HG03039 (cell line): ENCODE measurements around the gene PDE1C.

Experiments used
- ATAC-seq: cut with Tn5 transposase; IDR thresholded peaks from one replicate; pipeline ENCODE4 v1.9.1; 2021; ENCODE audit warnings: mild to moderate bottlenecking, moderate library complexity; ENCODE audit not compliant: unreplicated experiment

PDE1C gene

DNA sequence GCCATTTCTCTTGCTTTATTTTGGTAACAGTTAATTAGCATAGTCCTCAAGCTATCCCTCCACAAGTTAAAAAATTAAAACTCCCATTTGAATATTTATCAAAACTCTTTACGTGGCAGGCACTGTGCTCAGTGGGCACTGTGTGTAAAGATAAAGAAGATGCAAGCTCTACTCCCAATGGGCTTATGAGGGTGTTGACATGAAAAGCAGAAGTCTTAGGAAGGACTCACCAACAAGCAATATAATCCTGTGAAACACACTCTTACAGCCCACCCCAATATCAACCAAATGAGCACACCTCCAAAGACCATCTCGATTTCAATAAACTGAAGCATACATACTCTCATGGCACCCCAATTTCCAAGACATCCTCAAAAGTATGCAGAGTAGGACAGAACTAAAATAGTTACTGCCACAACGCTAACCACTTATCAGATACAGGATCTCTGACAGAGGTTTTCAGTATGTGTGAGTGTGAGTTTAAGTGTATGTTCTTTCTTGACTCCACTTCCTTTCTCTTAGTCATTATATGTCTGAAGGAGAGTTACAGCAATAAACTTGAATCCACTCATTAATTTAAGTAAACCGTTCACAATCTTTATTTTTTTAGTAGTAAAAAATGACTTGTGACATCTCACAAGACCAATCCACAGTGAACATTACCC lies 120.0 kb downstream of the PDE1C start:
- ATAC-seq, result no peak

DNA sequence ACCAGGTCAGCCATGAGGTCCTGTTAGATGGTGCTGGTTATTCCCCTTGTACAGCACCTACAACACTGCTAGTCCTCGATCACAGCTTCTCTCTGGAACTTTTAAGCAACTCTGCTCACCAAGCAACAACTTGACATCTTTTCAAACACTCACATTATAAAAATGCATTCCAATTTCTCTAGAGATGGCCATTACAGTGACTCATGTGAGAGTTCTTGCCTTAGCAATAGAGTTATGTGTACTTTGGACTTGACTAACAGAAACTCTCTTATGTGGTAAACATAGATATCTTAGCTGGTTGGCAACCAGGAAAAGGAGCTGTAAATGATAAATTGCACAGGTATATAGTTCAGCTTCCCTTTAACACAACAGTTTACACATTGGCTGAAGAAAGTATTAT lies 122.2 kb downstream of the PDE1C start:
- no peak for ATAC-seq

DNA sequence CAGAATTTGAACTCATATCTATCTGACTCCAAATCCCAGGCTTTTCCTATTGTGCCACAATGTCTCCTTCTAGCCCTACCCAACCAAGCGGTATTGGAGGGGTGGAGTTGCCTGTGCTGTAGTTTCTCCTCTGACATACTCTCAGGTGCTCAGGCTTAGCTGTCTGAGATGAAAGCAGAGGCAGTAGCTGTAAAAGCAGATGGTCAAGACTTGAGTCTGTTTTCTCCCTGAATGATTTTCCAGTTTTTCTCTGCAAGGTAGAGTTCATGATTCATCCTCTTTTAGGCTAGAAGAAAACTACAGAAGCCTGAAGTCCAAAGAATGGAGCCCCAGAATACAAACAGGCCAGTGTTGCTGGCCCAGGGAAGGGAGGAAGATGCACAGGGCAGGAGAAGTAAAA lies 130.0 kb downstream of the PDE1C start:
- no peak for ATAC-seq

DNA sequence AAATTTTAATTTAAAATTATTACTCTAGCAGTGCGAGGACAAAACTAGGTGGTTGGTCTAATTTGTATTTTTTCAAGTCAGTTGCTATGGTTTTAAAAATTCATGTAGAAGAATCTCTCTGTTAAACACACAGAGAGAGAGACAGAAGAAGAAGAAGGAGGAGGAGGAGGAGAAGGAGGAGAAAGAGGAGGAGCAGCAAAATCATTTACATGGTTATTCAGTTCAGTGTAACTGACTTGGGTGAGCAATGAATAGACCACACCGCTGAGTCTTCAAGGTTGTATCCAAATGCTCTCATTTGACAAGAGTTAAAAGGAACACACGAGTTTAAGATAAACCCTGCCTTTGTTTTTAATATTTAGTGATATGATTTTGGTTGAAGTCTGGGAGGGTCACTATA lies 131.1 kb downstream of the PDE1C start:
- no peak for ATAC-seq

DNA sequence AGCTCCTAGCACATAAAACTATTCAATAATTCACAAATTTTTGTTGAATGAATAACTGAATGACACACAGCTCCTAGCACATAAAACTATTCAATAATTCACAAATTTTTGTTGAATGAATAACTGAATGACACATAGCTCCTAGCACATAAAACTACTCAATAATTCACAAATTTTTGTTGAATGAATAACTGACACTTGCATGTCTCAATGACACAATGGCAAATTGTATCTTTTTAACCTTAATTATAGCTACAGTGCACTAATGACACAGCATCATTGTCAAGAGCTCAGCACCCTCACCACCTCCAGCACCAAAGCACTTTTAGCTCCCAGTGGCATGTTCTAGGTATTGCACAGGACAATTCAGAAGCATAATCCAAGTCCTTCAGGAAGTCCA lies 131.6 kb downstream of the PDE1C start:
- ATAC-seq, result no peak

DNA sequence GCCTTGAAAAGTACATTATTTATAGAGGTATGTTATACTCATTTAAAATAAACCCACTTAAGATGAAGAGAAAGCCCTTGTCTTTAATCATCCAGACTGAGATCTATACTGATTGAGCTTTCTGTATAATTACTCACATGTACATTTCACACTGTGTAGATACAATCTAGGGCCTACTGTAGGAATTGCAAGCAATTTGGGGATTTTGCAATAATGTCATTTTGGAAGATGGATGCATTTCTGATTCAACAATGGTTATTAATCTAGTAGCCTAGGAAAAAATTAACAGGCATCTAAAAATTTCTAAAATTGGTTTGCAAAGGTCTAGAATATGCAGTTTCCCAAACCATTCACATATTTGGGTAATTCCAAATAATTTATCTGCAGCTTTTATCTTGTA lies 132.2 kb downstream of the PDE1C start:
- ATAC-seq, result no peak

DNA sequence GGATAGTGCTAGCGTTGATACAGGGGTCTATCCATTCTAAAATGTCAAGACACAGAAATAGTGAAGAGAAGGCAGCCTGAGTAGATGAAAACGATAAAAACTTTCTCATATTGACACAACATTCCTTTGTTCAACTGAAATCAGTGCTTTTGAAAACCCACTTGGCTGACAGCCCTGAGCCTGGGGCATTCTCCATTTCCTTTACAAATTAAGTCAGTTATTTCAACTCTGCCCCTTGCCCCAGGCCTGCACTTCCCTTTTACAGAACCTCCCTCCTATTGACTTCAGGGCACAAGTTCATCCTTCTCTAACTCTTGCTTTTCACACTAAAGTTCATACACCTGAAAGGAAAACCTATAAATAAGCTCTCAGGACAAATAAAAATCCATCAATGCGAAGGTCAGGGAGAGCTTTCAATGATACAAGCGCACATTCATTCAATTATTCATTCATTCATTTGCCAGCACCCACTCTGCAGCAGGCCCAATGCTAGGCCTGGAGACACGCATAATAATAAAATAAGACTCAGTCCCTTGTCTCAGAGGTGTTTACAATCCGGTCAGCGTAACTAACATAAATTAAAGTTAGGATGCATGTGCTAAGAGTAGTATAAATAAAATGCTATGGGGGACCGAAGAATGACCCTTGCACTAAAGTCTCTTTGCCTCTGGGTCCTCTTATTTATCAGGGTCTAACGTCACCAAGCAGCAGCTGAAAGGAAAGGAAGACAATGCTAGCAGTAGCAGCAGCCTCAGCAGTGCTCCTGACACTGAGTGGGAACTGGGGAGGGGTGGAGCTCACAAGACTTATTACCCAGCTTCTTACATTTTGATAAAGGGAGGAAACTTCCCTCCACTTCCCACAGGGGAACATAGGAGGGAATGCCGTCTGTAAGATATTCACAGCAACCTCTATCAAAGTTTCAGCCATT lies 134.8 kb downstream of the PDE1C start:
- no peak for ATAC-seq

DNA sequence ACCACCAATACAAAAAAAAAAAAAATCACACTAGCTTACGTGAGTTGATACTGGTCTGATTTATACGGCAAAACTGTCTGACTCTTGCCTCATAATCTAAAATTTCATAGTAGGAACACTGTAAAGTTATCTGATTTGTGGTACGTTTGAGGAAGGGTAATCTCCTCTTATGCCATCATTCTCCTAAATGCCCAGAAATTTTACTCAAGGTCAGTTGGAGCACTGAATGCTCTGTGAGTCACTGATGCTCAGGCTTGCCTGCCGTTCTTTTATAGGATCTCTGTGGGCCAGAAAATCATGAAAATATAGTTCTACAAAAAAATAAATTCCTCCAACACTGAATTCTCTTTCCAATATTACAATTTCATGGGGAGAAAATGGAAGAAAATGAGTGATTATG lies 135.7 kb downstream of the PDE1C start:
- ATAC-seq, result no peak

DNA sequence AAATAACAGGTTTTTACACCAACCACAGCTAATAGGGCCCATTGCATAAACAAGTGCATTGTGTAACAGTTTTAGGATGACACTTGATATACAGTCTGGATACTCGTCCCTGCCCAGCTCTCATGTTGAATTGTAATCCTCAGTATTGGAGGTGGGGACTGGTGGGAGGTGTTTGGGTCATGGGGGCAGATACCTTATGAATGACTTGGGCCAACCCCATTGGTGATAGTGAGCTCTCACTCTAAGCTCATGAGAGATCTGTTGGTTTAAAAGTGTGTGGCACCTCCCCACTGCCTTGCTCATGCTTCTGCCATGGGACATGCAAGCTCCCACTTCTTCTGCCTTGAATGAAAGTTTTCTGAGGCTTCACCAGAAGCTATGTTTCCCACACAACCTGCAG lies 136.7 kb downstream of the PDE1C start:
- no peak for ATAC-seq

DNA sequence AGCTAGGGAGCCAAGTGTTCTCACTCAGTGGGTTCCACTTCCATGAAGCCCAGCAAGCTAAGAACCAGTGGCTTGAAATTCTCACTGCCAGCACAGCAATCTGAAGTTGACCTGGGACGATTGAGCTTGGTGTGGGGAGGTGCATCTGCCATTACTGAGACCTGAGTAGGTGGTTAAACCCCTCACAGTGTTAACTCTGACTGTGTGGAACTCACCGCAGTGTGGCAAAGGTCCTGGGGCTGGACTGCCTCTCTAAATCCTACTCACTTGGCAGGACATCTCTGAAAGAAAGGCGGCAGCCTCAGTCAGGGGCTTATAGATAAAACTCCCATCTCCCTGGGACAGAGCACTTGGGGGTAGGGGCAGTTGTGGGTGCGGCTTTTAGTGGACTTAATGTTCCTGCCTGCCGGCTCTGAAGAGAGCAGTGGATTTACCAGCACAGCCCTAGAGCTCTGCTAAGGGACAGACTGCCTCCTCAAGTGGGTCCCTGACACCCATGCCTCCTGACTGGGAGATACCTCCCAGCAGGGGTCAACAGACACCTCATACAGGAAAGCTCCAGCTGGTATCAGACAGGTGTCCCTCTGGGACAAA lies 143.1 kb downstream of the PDE1C start:
- no peak for ATAC-seq

DNA sequence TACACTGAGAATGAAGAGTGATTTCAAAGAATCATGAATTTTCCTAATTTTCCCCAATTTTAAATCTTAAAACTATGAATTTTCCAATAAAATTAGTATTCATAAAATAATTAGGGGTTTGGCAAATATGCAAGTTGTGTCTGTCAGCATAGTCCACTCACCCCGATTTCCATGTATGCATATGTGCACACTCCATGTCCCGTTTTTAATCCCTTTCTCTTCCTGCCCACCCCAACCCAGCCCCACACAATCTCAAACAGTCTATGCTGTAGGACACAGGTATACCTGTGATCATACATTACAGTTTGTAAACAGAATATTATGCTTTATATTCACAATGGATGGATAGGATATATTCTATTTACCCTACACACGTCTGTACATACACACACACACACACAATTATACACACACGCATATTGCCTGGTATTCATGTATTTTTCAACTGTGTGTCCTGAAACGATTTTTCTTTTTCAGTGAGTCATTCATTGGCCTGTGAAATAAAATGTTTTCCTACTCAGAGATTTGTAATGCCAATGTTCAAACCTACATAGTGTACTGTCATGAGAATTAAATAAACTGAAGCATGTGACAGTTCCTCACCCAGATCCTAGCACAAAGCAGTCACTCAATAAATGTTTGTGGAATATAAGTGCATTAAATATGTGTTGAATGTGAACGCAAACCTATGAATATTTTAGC lies 144.3 kb downstream of the PDE1C start:
- no peak for ATAC-seq

DNA sequence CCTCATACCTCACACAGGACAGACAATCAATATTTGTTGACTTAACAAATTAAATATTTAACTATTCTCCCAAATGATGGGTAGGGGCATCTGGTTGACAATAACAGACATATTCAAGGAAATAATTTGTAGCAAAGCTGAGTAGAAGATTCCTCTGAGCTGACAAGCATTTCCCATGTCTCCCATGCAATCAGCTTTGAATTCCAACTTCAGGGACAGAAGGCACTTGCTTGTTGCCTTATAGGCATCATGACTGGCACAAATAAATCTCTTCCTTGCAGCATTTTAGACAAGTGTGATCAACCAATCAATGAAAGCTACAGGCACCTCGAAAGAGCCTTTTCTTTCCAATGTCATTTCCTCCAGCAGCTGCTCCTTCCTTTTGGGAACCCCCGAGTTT lies 146.0 kb downstream of the PDE1C start:
- ATAC-seq, result no peak

DNA sequence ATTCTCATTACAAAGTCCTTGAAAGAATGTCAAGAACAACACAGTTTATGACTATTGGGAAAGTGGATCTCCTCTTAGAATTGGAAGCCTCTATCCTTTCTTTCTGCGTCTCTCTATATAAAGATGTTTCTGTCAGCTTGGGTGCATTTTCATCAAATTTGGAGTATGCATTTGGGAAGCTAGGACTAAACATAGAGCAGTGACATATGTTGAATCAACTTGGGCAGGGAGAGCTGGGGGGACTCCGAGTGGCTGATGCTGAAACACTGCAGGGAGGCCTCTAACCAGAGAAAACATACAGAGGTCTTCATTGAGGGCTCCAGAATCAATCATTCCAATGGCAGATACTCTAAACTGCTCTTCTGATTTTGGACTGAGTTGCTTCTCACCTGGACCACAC lies 147.4 kb downstream of the PDE1C start:
- no peak for ATAC-seq

DNA sequence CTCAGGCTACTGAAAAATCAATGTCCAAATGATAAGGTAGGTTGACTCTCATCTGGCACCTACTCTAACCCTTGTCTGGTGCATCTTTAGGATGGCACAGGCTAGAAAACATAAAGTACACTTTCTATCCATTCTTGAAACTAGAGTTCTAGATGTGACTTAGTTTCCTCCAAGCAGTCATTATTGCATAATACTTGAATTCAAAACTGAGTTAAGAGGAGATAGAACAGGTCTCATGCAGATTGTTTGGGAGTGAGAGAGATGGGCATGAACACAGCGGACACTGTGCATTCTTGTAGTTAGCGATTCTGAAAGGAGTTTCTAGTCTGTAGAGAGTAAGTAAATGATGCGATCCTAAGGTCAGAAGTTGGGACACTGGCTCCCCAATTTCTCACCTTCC lies 149.2 kb downstream of the PDE1C start:
- ATAC-seq, result no peak

DNA sequence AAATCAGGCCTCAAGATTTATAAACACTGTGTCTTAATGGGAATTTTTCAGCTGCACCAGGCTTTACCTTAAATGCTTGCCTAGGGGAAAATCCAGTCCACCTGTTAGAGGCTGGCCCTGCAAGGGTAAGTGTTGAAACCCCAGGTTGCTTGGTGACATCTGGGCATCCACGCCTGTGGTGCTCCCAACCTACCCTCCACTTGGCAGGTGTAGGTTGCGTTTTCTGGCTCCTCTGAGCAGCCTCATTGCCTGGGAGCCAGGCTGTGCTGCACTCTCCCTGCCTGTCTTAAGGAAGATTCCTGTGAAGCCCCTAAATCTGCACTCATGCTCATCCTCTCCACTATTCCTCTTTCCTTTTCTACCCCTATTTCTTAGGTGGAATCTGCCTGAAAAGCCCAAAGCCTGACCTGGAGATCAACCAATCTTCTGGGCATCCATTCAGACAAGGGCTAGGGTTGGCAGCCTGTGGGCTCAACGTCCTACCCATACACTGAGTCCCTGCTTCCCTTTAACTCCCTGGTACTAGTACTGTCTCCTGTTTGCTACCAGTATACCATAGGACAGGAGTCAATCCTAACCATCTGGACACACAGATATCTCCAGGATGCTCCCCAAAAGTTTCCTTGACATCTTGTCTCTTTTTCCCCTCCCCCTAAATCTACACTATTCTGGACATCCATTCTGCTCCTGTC lies 150.4 kb downstream of the PDE1C start:
- no peak for ATAC-seq

DNA sequence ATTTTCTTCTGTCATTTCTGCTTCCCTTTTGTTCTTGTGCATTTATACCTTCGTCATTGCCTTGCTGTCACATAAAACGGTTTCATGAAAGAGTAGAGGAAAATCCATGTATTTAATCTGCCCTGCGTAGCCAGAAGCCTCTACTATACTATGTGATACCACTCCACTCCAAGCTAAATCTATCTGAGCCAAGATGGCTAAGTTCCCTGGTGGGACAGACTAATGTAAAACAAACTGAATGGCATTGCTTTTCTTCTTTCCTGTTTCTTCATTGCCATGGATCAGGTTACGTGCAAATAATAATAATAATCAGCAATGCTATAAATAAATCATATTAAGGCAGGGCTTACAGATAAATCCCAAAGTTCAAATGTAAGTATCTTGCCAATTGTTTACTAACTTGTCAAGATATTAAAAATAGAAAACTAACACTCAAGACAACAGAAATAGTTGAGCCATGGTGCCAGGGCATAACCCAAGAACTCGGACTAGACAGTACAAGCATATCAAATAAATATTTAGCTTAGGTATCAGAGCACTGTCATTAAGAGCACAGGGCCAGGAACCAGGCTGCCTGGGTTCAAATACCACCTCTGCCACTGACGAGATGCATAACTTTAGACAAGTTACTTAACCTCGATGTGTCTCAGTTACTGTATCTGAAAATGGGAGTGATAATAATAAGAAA lies 151.4 kb downstream of the PDE1C start:
- ATAC-seq, result no peak

DNA sequence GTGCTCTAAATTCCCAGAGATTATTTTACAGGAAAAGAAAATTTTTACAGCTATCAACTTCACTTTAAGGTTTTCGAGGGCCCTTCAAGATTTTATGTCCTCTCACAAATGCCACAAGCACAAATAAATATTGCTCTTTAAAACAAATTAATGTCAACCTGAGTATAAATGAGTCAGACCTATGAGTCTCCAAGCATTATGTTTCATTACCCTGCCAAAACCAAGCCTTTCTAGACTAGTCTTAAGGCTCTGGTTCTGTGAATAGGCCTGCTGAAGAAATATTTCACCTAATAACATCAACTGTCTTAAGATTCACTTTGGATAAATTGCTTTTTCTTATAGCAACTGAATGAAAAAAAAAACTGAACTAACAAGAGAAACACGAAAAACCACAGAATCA lies 153.0 kb downstream of the PDE1C start:
- ATAC-seq, result no peak

DNA sequence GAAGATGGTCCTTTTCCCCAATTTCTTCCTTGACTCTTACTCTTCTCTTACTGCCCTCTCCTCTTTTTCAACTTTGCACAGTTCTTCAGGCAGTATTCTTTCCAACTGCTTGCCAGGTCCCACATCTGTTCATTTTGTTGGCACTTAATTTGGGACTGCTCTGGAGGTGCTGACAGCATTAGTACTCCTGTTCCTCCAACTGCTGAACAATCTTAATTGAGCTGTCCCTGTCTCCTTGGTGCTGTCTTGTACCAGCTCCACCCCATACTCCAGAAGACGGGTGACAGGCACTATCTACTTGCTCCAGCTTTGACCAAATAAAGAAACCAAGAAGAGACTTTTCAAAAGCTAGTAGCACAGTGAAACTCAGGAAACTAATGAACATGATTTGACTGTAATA lies 160.0 kb downstream of the PDE1C start:
- no peak for ATAC-seq

DNA sequence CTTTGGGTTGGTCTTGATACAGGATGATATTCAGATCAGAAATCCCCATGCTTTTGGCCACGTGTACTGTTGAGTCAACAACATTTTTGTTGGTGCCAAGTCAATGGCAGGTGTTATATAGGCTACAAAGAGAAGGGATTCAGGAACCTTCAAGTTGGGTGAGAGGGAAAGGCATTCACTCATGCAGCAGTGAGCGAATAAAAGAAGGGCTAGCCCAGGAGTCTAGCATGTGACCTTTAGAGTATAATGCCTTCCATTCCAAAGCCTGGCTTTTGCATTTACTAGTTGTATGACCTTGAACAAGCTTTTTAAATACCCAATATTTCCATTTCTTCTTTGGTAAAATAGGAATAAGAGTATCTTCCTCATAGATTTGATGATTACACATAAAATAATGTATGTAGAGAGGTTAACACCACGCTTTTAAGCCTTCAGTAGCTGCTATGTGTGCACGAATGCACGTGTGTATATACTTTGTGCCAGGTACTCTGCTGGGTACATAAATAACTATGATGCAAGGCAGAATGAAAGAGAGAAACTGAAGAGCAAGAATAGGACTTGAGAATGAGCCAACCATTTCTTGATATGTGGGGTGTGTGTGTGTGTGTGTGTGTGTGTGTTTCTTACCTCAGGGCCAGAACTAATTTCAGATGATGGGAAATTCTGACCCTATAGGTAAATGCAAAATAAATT lies 163.6 kb downstream of the PDE1C start:
- ATAC-seq, result no peak

DNA sequence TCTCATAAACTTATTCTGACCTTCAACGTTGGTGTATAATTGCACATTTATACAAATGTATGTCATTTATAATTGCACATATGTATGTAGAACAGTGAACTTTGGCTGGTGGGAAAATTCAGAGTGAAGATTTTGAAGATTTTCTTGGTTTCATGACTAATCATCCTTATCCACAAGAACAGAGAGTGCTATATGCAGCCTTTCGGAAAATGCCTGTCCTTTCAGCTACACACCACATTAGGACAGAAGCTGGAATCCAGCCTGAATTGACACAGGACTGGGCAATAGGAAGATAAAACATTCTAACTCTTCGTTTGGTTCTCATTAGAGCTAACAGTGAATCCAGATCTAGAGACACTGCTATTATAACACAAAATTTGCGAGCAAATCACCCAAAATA lies 166.2 kb downstream of the PDE1C start:
- ATAC-seq, result no peak
